Measurements from ENCODE around the gene PYGO2. TPM values are rescaled to one million over a fixed set of nuclear protein-coding genes. Genes with fewer than 3 reads are reported as not detected.

PYGO2 gene
- total RNA-seq, 1 experiment from 2014 or later: 37.4 TPM

GRCh38 chr1:154993572-154994268 lies 32.1 kb upstream of the PYGO2 start, which contains the start of gene LENEP:
LENEP (plus strand) TSS chr1:154993586; CDS start chr1:154993608, 22 bp downstream.
- Mint-ChIP-seq H3K36me3 (peaks cover 12% of the 10 kb centered on the region), H3K9me3 (no peaks in the 10 kb centered on the region), H3K4me1 (peaks cover 17% of the 10 kb centered on the region), H3K27me3 (ENCODE audit: low read depth) (no peaks in the 10 kb centered on the region; the same call in 1 of the 2 replicates), H3K4me3 (no peak within 1 kb of the TSS), H3K27ac (peak within 1 kb of the TSS; percentile 70)
- ATAC-seq (no peak; the same call in 1 of the 2 replicates), DNase-seq (ENCODE audit: low spot score) (no peak)
- no peak for TF ChIP-seq E2F1 (CRISPR knock-in tag; IDR thresholded peaks at IDR 0.05)
- no peak for TF ChIP-seq ZBTB21 (CRISPR knock-in tag; IDR thresholded peaks at IDR 0.05; ENCODE audit: borderline replicate concordance)
- TF ChIP-seq, protein P1, sequence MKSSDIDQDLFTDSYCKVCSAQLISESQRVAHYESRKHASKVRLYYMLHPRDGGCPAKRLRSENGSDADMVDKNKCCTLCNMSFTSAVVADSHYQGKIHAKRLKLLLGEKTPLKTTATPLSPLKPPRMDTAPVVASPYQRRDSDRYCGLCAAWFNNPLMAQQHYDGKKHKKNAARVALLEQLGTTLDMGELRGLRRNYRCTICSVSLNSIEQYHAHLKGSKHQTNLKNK (CRISPR knock-in tag; IDR thresholded peaks at IDR 0.05): no peak
- TF ChIP-seq SMAD3 (CRISPR knock-in tag; IDR thresholded peaks at IDR 0.05; ENCODE audit: borderline replicate concordance): no peak
- TF ChIP-seq ZNF425 (CRISPR knock-in tag; conservative IDR thresholded peaks at IDR 0.05): no peak
- no peak for TF ChIP-seq FOXK1 (CRISPR knock-in tag; IDR thresholded peaks at IDR 0.05)
- TF ChIP-seq, protein P2, sequence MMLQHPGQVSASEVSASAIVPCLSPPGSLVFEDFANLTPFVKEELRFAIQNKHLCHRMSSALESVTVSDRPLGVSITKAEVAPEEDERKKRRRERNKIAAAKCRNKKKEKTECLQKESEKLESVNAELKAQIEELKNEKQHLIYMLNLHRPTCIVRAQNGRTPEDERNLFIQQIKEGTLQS (CRISPR knock-in tag; conservative IDR thresholded peaks at IDR 0.05): no peak
- ChIA-PET CTCF (interaction anchor here (0.5 to 10.3 kb wide), 26 partner anchors 8 to 179 kb away, joined by 3 to 176 read pairs (median 5); partner anchors contain the start of genes ADAM15, FLAD1, KRTCAP2 and PBXIP1), POLR2A (interaction anchor here (0.7 to 13.0 kb wide), 10 partner anchors 10 to 87 kb away, joined by 3 to 176 read pairs (median 4); partner anchors contain the start of genes CKS1B, FLAD1, PYGO2 and SHC1)

GRCh38 chr1:154992721-154993571 lies 31.4 kb upstream of the PYGO2 start:
- Mint-ChIP-seq H3K36me3 (peaks cover 19% of the 10 kb centered on the region), H3K27me3 (ENCODE audit: low read depth) (no peaks in the 10 kb centered on the region; the same call in 1 of the 2 replicates), H3K27ac (peak overlapping the region; percentile 70), H3K4me1 (peaks cover 11% of the 10 kb centered on the region; the same call in 1 of the 2 replicates), H3K4me3 (no peak overlapping the region), H3K9me3 (no peaks in the 10 kb centered on the region)
- ATAC-seq: peak; percentile 56
- CTCF ChIA-PET: interaction anchor here (0.5 to 10.3 kb wide), 23 partner anchors 9 to 180 kb away, joined by 3 to 176 read pairs (median 5); partner anchors contain the start of genes ADAM15, FLAD1, KRTCAP2 and PBXIP1
- no peak for DNase-seq (ENCODE audit: low spot score)
- POLR2A ChIA-PET: interaction anchor here (0.5 to 13.0 kb wide), 6 partner anchors 9 to 88 kb away, joined by 3 to 176 read pairs (median 4); partner anchors contain the start of genes CKS1B, FLAD1 and SHC1
- no peak for TF ChIP-seq NR1H2 (CRISPR knock-in tag; IDR thresholded peaks at IDR 0.05)
- TF ChIP-seq ZNF219 (CRISPR knock-in tag; IDR thresholded peaks at IDR 0.05; ENCODE audit: borderline replicate concordance): no peak
- TF ChIP-seq, protein P3, sequence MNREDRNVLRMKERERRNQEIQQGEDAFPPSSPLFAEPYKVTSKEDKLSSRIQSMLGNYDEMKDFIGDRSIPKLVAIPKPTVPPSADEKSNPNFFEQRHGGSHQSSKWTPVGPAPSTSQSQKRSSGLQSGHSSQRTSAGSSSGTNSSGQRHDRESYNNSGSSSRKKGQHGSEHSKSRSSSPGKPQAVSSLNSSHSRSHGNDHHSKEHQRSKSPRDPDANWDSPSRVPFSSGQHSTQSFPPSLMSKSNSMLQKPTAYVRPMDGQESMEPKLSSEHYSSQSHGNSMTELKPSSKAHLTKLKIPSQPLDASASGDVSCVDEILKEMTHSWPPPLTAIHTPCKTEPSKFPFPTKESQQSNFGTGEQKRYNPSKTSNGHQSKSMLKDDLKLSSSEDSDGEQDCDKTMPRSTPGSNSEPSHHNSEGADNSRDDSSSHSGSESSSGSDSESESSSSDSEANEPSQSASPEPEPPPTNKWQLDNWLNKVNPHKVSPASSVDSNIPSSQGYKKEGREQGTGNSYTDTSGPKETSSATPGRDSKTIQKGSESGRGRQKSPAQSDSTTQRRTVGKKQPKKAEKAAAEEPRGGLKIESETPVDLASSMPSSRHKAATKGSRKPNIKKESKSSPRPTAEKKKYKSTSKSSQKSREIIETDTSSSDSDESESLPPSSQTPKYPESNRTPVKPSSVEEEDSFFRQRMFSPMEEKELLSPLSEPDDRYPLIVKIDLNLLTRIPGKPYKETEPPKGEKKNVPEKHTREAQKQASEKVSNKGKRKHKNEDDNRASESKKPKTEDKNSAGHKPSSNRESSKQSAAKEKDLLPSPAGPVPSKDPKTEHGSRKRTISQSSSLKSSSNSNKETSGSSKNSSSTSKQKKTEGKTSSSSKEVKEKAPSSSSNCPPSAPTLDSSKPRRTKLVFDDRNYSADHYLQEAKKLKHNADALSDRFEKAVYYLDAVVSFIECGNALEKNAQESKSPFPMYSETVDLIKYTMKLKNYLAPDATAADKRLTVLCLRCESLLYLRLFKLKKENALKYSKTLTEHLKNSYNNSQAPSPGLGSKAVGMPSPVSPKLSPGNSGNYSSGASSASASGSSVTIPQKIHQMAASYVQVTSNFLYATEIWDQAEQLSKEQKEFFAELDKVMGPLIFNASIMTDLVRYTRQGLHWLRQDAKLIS (CRISPR knock-in tag; IDR thresholded peaks at IDR 0.05; ENCODE audit: borderline replicate concordance): no peak

All from WTC11 (cell line).